Calu3 (cell line): Measurements from ENCODE around the gene WNT5A. TPM values are rescaled to one million over a fixed set of nuclear protein-coding genes. Genes with fewer than 3 reads are reported as not detected.

Source experiments
- BruUV-seq: library from RNA; stranded (reverse); fragments of 400-500 nt; replicated peaks from 2 replicates; lab custom pipeline; 2021; lab: Mats Ljungman, UMichigan
- CTCF ChIA-PET: fragments of 300-600 bp; sonication (Branson Sonifier 250); formaldehyde crosslinking; loops from one replicate; lab custom pipeline; 2022; ENCODE audit warnings: antibody characterized with exemption; lab: Charles Lee
- DNase-seq: peaks from one replicate; pipeline ENCODE4 v3.0.0; 2022
- H3K27ac Mint-ChIP-seq: one replicate; pipeline ENCODE4 v1.8.0; 2022; ENCODE audit warnings: mixed read lengths; ENCODE audit not compliant: unreplicated experiment
- H3K27me3 Mint-ChIP-seq: one replicate; pipeline ENCODE4 v1.8.0; 2022; ENCODE audit warnings: mixed read lengths; ENCODE audit not compliant: unreplicated experiment
- H3K36me3 Mint-ChIP-seq: one replicate; pipeline ENCODE4 v1.8.0; 2022; ENCODE audit warnings: mild to moderate bottlenecking, moderate library complexity, mixed read lengths; ENCODE audit not compliant: insufficient read depth, unreplicated experiment
- H3K4me1 Mint-ChIP-seq: one replicate; pipeline ENCODE4 v1.8.0; 2022; ENCODE audit warnings: mild to moderate bottlenecking, low read depth, mixed read lengths; ENCODE audit not compliant: unreplicated experiment
- H3K4me3 Mint-ChIP-seq: one replicate; pipeline ENCODE4 v1.8.0; 2022; ENCODE audit warnings: mild to moderate bottlenecking, low read depth, moderate library complexity, mixed read lengths; ENCODE audit not compliant: unreplicated experiment
- H3K9me3 Mint-ChIP-seq: one replicate; pipeline ENCODE4 v1.8.0; 2022; ENCODE audit warnings: low read depth, mixed read lengths; ENCODE audit not compliant: unreplicated experiment
- intact Hi-C: fragments of 100-400 bp; cut with micrococcal nuclease; formaldehyde crosslinking; loops from one replicate; pipeline ENCODE4 v1.10.0; 2022; ENCODE audit not compliant: unreplicated experiment
- total RNA-seq: library from RNA; stranded (reverse); gene quantifications from 2 replicates; pipeline ENCODE4 v1.2.3, GENCODE V29; 2022
- TF ChIP-seq, protein P1 (sequence below): fragments of 200-600 bp; IDR thresholded peaks from one replicate; pipeline ENCODE4 v1.8.0; 2022; ENCODE audit warnings: antibody characterized with exemption; ENCODE audit not compliant: unreplicated experiment

WNT5A gene
- total RNA-seq, 1 experiment from 2014 or later: 0.14 TPM

DNA sequence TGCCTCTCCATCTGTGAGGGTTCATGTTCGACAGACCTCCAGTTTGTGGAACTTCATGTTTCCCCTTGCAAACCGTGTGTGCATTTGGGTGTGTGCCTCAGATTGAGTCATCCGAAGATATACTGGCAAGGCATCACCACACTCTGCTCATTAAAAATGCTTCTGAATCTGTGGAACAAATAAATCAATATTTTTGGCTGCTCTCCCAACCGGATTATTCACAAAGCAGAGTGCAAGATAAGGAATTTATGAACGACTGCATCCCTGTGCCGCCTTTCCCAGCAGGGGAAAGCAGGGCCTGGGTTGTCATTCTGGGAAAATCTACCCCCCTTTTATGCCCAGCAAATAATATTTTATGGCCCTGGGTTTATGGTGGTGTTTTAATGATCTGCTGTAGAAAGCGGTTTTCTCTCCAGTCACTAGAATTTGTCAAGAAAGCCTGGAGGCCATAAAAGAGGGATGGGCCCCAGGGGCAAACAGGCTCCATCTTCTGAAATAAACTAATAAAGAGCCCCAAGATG lies 4.2 kb upstream of the WNT5A start:
- TF ChIP-seq, protein P1, sequence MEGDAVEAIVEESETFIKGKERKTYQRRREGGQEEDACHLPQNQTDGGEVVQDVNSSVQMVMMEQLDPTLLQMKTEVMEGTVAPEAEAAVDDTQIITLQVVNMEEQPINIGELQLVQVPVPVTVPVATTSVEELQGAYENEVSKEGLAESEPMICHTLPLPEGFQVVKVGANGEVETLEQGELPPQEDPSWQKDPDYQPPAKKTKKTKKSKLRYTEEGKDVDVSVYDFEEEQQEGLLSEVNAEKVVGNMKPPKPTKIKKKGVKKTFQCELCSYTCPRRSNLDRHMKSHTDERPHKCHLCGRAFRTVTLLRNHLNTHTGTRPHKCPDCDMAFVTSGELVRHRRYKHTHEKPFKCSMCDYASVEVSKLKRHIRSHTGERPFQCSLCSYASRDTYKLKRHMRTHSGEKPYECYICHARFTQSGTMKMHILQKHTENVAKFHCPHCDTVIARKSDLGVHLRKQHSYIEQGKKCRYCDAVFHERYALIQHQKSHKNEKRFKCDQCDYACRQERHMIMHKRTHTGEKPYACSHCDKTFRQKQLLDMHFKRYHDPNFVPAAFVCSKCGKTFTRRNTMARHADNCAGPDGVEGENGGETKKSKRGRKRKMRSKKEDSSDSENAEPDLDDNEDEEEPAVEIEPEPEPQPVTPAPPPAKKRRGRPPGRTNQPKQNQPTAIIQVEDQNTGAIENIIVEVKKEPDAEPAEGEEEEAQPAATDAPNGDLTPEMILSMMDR: no peak
- Mint-ChIP-seq H3K9me3 (peaks cover 2% of the 10 kb centered on the region), H3K27me3 (peaks cover 33% of the 10 kb centered on the region), H3K4me3 (no peak overlapping the region), H3K36me3 (peaks cover 11% of the 10 kb centered on the region), H3K4me1 (no peaks in the 10 kb centered on the region), H3K27ac (no peak overlapping the region)
- CTCF ChIA-PET: no interaction called here
- no TSS peak for BruUV-seq
- intact Hi-C loops: no loop called here
- no peak for DNase-seq

DNA sequence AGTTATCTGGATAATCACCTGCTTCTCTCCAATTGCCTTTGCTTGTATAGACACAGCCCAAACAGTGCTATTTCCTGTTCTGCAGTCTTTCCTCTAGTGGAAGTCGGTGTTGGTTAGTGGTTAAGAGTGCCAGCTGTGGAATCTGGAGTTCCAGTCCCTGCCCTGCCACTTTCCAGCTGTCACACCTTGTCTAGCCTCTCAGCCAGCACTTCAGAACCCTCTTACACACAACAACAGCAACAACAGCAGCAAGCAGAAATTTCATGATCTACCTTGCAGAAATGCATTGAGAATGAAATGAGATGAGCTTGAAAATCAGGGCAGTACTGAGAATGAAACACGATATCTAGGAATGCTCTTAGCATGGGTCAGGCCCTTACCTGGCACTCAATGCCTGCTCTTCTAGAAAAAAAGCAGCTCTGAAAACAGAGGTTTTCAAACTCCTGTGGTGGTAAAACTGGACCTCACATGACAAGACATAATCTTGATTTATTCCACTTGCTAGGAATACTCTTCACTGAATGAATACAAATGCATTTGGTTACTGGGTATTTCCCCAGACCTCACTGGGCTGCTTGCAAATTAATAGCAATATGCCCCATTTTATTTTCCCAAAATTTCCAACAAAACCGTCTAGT lies 3.3 kb upstream of the WNT5A start:
- intact Hi-C loops: no loop called here
- no TSS peak for BruUV-seq
- no peak overlapping the region for H3K27ac Mint-ChIP-seq
- H3K9me3 Mint-ChIP-seq: peaks cover 2% of the 10 kb centered on the region
- CTCF ChIA-PET: no interaction called here
- DNase-seq: no peak
- peaks cover 42% of the 10 kb centered on the region for H3K27me3 Mint-ChIP-seq
- TF ChIP-seq, protein P1: no peak
- H3K4me3 Mint-ChIP-seq: no peak overlapping the region
- H3K36me3 Mint-ChIP-seq: peaks cover 11% of the 10 kb centered on the region
- H3K4me1 Mint-ChIP-seq: no peaks in the 10 kb centered on the region

DNA sequence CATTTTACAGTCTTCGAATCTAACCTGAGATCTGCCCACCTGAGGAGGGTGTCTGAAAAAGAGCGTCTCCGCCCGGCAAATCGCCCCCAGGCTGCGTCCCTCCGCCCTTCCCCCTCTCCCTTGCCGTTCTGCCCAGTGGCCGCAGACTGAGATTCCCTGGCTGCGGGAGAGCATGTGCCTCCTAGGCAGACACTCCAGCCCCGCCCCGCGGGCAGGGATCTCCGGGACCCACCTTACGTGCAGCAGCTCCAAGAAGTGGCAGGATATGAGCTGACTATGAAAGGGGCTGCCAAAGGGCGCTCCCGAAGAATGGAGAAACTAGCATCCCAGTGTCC lies 2.7 kb upstream of the WNT5A start:
- H3K9me3 Mint-ChIP-seq: no peaks in the 10 kb centered on the region
- DNase-seq: no peak
- intact Hi-C loops: loop anchor here (10.0 kb wide), 2 partner anchors 255 to 415 kb away; no protein-coding TSS in a partner anchor
- peaks cover 49% of the 10 kb centered on the region for H3K27me3 Mint-ChIP-seq
- TF ChIP-seq, protein P1: no peak
- CTCF ChIA-PET: no interaction called here
- peaks cover 11% of the 10 kb centered on the region for H3K36me3 Mint-ChIP-seq
- H3K4me1 Mint-ChIP-seq: no peaks in the 10 kb centered on the region
- no peak overlapping the region for H3K27ac Mint-ChIP-seq
- no peak overlapping the region for H3K4me3 Mint-ChIP-seq
- BruUV-seq: no TSS peak

DNA sequence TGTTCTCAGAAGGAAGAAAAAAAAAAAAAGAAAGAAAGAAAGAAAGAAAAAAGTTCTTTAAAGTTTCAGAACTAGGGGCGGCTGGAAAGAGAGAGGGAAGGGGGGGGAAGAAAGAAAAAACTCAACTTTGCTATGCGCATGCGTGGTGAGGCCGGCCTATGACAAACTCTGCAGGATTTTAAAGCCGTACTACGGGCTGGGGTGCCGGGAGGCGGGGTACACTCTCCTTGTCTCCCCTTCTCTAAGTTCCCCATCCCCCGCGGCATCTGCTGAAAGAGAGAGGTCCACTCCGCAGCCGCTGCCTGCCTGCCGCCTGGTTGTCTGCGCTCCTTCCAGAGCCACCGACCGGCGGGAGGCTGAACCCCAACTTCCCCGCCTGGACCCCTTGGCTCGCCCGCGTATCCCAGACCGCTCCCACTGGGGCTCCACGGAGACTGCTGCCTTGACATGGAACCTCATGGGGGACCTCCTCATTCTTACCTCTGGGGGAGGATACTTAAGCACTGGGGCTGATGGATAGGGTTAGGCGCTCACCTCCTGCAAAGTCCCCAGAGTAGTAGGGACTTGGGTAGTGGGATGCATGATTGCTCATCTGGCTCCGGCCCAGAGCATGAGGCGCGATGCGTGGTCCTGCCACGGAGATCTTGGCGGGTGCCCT lies 1.4 kb upstream of the WNT5A start:
- peaks cover 49% of the 10 kb centered on the region for H3K27me3 Mint-ChIP-seq
- BruUV-seq: no TSS peak
- peak overlapping the region; percentile 71 for H3K4me3 Mint-ChIP-seq
- CTCF ChIA-PET: no interaction called here
- no peaks in the 10 kb centered on the region for H3K9me3 Mint-ChIP-seq
- intact Hi-C loops: loop anchor here (10.0 kb wide), 2 partner anchors 256 to 416 kb away; no protein-coding TSS in a partner anchor
- H3K36me3 Mint-ChIP-seq: peaks cover 11% of the 10 kb centered on the region
- H3K4me1 Mint-ChIP-seq: no peaks in the 10 kb centered on the region
- no peak overlapping the region for H3K27ac Mint-ChIP-seq
- peak; percentile 19 for DNase-seq
- TF ChIP-seq, protein P1: no peak
